Tibial nerve (tissue), 4 donors: Measurements from ENCODE around the gene HDAC3.

Experiments used
- CTCF ChIP-seq, 5 experiments: fragments of 200-600 bp in 3 of 5; fragments of 450-650 bp in 2 of 5; sonication (generic) in 3 of 5; IDR thresholded peaks; one replicate each; pipeline ENCODE4 v1.5.1; 2016 to 2019; ENCODE audit warnings: antibody characterized with exemption in 5 of 5, mild to moderate bottlenecking in 3 of 5, moderate library complexity in 2 of 5
- EP300 ChIP-seq, 2 donors: sonication (generic); formaldehyde crosslinking; IDR thresholded peaks; one replicate each; pipeline ENCODE4 v1.6.1; 2017; ENCODE audit warnings: antibody characterized with exemption in 2 of 2, mild to moderate bottlenecking in 1 of 2
- POLR2A ChIP-seq, 2 donors: fragments of 450-650 bp; IDR thresholded peaks; one replicate each; pipeline ENCODE4 v1.6.1; 2017; ENCODE audit warnings: antibody characterized with exemption in 2 of 2, mild to moderate bottlenecking in 2 of 2, moderate library complexity in 2 of 2

GRCh38 chr5:141598391-141599345, 38.0 kb downstream of the HDAC3 start:
- TF ChIP-seq CTCF (IDR thresholded peaks at IDR 0.05) (no peak), POLR2A (IDR thresholded peaks at IDR 0.05) (no peak), EP300 (IDR thresholded peaks at IDR 0.05) (no peak)
